ENCODE data around the gene FAM3A.

DNA sequence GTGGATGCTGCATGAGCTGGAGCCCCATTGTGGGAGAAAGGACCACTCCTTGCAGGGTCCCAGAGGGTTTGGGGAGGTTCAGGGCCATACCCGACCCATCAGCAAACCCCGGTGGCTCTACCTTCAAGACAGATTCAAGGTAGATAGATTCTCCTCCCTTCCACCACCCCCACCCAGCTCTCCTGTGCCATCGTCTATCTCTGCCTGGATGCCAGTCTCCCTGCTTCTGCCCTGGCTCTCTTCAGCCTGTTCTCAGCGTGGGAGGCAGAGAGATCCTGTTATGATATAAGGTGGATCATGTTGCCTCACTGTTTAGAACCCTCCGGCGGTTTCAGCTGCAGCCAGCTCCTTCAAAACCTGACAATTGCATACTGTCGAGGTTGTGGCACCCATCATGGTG is 42.3 kb downstream of the FAM3A start:
- no peak for TF ChIP-seq POLR2A (IDR thresholded peaks at IDR 0.05)
- TF ChIP-seq, protein P1, sequence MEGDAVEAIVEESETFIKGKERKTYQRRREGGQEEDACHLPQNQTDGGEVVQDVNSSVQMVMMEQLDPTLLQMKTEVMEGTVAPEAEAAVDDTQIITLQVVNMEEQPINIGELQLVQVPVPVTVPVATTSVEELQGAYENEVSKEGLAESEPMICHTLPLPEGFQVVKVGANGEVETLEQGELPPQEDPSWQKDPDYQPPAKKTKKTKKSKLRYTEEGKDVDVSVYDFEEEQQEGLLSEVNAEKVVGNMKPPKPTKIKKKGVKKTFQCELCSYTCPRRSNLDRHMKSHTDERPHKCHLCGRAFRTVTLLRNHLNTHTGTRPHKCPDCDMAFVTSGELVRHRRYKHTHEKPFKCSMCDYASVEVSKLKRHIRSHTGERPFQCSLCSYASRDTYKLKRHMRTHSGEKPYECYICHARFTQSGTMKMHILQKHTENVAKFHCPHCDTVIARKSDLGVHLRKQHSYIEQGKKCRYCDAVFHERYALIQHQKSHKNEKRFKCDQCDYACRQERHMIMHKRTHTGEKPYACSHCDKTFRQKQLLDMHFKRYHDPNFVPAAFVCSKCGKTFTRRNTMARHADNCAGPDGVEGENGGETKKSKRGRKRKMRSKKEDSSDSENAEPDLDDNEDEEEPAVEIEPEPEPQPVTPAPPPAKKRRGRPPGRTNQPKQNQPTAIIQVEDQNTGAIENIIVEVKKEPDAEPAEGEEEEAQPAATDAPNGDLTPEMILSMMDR (IDR thresholded peaks at IDR 0.05) = no peak
